DND-41 (cell line): ENCODE measurements around the gene FOXK2.

Experiments used
- CTCF ChIP-seq: IDR thresholded peaks from 2 replicates; pipeline ENCODE4 v1.5.1; 2012; ENCODE audit warnings: borderline replicate concordance, low read length, moderate library complexity, mild to moderate bottlenecking; ENCODE audit not compliant: poor library complexity, severe bottlenecking; ENCODE audit errors: extremely low read depth
- EZH2 ChIP-seq: IDR thresholded peaks from 3 replicates; pipeline ENCODE4 v1.6.1; 2012; ENCODE audit warnings: borderline replicate concordance, low read depth, mild to moderate bottlenecking, moderate library complexity, low read length, inconsistent platforms; ENCODE audit not compliant: severe bottlenecking

GRCh38 chr17:82648165-82648668, 128.7 kb downstream of the FOXK2 start, which contains the start of gene WDR45B:
- TF ChIP-seq CTCF = no peak
- no peak for TF ChIP-seq EZH2
